ENCODE data around the gene UMODL1.

UMODL1 gene

DNA sequence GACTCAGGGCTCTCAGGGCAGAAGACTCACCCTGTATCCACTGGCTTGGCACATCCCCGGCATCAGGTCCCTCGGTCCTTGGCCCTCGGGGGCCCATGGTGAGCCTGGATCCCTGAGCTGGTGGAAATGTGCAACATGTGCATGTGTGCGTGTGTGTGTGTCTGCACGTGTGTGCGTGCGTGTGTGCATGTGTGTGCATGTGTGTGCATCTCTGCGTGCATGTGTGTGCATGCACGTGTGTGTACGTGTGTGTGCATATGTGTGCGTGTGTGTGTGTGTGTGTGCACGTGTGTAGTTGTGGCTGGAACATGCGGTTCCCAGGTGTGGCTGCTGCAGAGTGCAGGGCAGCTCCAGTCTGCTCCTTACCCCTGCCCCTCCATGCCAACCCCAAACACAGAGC lies 51.3 kb downstream of the UMODL1 start:
- H3K9me2 ChIP-seq (replicated peaks; ENCODE audit: insufficient read depth, low read length): no peaks in the 10 kb centered on the region
- no peak overlapping the region for H3K9ac ChIP-seq (ENCODE audit: low read length)
- peaks cover 34% of the 10 kb centered on the region for H3K4me1 ChIP-seq (ENCODE audit: low read length)
- DNase-seq: no peak
- no peak overlapping the region for H3K27ac ChIP-seq (ENCODE audit: low read length)
- no peaks in the 10 kb centered on the region for H3K9me3 ChIP-seq (replicated peaks; ENCODE audit: insufficient read depth, low read length)
- no peaks in the 10 kb centered on the region for H3K79me2 ChIP-seq (ENCODE audit: low read length)
- H3F3A ChIP-seq (ENCODE audit: insufficient read depth, low read length): peaks cover 32% of the 10 kb centered on the region
- H2AFZ ChIP-seq (ENCODE audit: low read length): no peak overlapping the region
- no peak for TF ChIP-seq EZH2phosphoT487 (IDR thresholded peaks at IDR 0.05; ENCODE audit: low read length)
- TF ChIP-seq CTCF (IDR thresholded peaks at IDR 0.05; ENCODE audit: low read length): no peak
- no peak for TF ChIP-seq EZH2 (optimal IDR thresholded peaks at IDR 0.05; ENCODE audit: low read depth, low read length)
- H3K4me3 ChIP-seq (ENCODE audit: low read length): no peak overlapping the region
- H3K36me3 ChIP-seq (replicated peaks; ENCODE audit: insufficient read depth, low read length): no peaks in the 10 kb centered on the region
- no peaks in the 10 kb centered on the region for H4K20me1 ChIP-seq (ENCODE audit: insufficient read depth, low read length)
- peaks cover 30% of the 10 kb centered on the region for H3K27me3 ChIP-seq (replicated peaks; ENCODE audit: insufficient read depth, low read length)
- no peak overlapping the region for H3K4me2 ChIP-seq (ENCODE audit: low read depth, low read length)

DNA sequence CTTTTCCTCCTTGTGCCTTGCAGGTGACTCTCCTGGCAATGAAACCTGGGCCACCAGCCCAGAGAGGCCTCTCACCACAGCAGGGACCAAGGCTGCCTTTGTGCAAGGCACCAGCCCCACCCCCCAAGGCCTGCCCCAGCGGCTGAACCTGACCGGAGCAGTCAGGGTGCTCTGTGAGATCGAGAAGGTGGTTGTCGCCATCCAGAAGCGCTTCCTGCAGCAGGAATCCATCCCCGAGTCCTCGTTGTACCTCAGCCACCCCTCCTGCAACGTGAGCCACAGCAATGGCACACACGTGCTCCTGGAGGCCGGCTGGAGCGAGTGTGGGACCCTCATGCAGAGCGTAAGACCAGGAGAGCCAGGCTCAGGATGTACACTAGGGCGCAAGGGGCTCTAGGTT lies 51.7 kb downstream of the UMODL1 start:
- Histone ChIP-seq H3K4me2 (ENCODE audit: low read depth, low read length) (no peak overlapping the region), H3K79me2 (ENCODE audit: low read length) (no peaks in the 10 kb centered on the region)

GRCh38 chr21:42123219-42123908 lies 52.2 kb downstream of the UMODL1 start:
- peaks cover 26% of the 10 kb centered on the region for H3K4me1 ChIP-seq (ENCODE audit: low read length)
- no peak overlapping the region for H3K27ac ChIP-seq (ENCODE audit: low read length)
- H3K4me2 ChIP-seq (ENCODE audit: low read depth, low read length): no peak overlapping the region
- H3K27me3 ChIP-seq (replicated peaks; ENCODE audit: insufficient read depth, low read length): peaks cover 40% of the 10 kb centered on the region
- no peaks in the 10 kb centered on the region for H3K79me2 ChIP-seq (ENCODE audit: low read length)
- DNase-seq: no peak
- peaks cover 22% of the 10 kb centered on the region for H3F3A ChIP-seq (ENCODE audit: insufficient read depth, low read length)
- H3K36me3 ChIP-seq (replicated peaks; ENCODE audit: insufficient read depth, low read length): no peaks in the 10 kb centered on the region
- no peaks in the 10 kb centered on the region for H4K20me1 ChIP-seq (ENCODE audit: insufficient read depth, low read length)
- H2AFZ ChIP-seq (ENCODE audit: low read length): no peak overlapping the region
- H3K4me3 ChIP-seq (ENCODE audit: low read length): no peak overlapping the region
- no peaks in the 10 kb centered on the region for H3K9me2 ChIP-seq (replicated peaks; ENCODE audit: insufficient read depth, low read length)
- H3K9me3 ChIP-seq (replicated peaks; ENCODE audit: insufficient read depth, low read length): no peaks in the 10 kb centered on the region
- TF ChIP-seq EZH2 (optimal IDR thresholded peaks at IDR 0.05; ENCODE audit: low read depth, low read length) (no peak), EZH2phosphoT487 (IDR thresholded peaks at IDR 0.05; ENCODE audit: low read length) (no peak), CTCF (IDR thresholded peaks at IDR 0.05; ENCODE audit: low read length) (no peak)
- no peak overlapping the region for H3K9ac ChIP-seq (ENCODE audit: low read length)

More for the DNA sequence above, 51.7 kb downstream of the UMODL1 start:
- Histone ChIP-seq H3K9me2 (replicated peaks; ENCODE audit: insufficient read depth, low read length) (no peaks in the 10 kb centered on the region), H3F3A (ENCODE audit: insufficient read depth, low read length) (peaks cover 28% of the 10 kb centered on the region), H4K20me1 (ENCODE audit: insufficient read depth, low read length) (no peaks in the 10 kb centered on the region), H3K27me3 (replicated peaks; ENCODE audit: insufficient read depth, low read length) (peaks cover 34% of the 10 kb centered on the region), H3K4me3 (ENCODE audit: low read length) (no peak overlapping the region), H3K4me1 (ENCODE audit: low read length) (peaks cover 31% of the 10 kb centered on the region), H3K9me3 (replicated peaks; ENCODE audit: insufficient read depth, low read length) (no peaks in the 10 kb centered on the region), H3K9ac (ENCODE audit: low read length) (no peak overlapping the region), H3K36me3 (replicated peaks; ENCODE audit: insufficient read depth, low read length) (no peaks in the 10 kb centered on the region), H3K27ac (ENCODE audit: low read length) (no peak overlapping the region), H2AFZ (ENCODE audit: low read length) (no peak overlapping the region)
- DNase-seq: no peak
- TF ChIP-seq CTCF (IDR thresholded peaks at IDR 0.05; ENCODE audit: low read length) (no peak), EZH2phosphoT487 (IDR thresholded peaks at IDR 0.05; ENCODE audit: low read length) (no peak), EZH2 (optimal IDR thresholded peaks at IDR 0.05; ENCODE audit: low read depth, low read length) (no peak)

Data from MM.1S (cell line).